GM12878 (cell line): ENCODE measurements around the gene MLPH. TPM values are rescaled to one million over a fixed set of nuclear protein-coding genes. Genes with fewer than 3 reads are reported as not detected.

Experiments
- ATAC-seq: fragments of 200-7000 bp; cut with Tn5 transposase; 3 replicates; pipeline ENCODE4 v1.9.1; 2020; ENCODE audit warnings: mild to moderate bottlenecking, moderate library complexity
- BruUV-seq: library from RNA; stranded (reverse); fragments of 400-500 nt; replicated peaks from 2 replicates; lab custom pipeline; 2021; lab: Mats Ljungman, UMichigan
- CTCF ChIA-PET: fragments of 300-600 bp; sonication (Branson Sonifier 250); formaldehyde crosslinking; extraction: SDS; loops from one replicate; lab custom pipeline; 2021; ENCODE audit warnings: inconsistent platforms; lab: Yijun Ruan, JAX
- POLR2A ChIA-PET: fragments of 350-600 bp; formaldehyde crosslinking; extraction: SDS; loops from one replicate; lab custom pipeline; 2021; ENCODE audit warnings: inconsistent platforms; lab: Charles Lee
- RAD21 ChIA-PET: fragments of 300-600 bp; sonication (Branson Sonifier 250); formaldehyde crosslinking; loops from one replicate; lab custom pipeline; 2023; ENCODE audit warnings: antibody characterized with exemption; ENCODE audit not compliant: unreplicated experiment; lab: Charles Lee
- SMC1A ChIA-PET: fragments of 300-600 bp; sonication (Branson Sonifier 250); formaldehyde crosslinking; loops from one replicate; lab custom pipeline; 2023; ENCODE audit not compliant: unreplicated experiment, uncharacterized antibody; lab: Charles Lee
- DNase-seq: peaks from one replicate; pipeline ENCODE4 v3.0.0-alpha.2; 2011; ENCODE audit warnings: low read depth, low spot score
- FAIRE-seq: peaks from 3 replicates; lab custom pipeline; 2011; peaks lifted over from hg19 to GRCh38; lab: Jason Lieb, UNC
- H2AFZ ChIP-seq: 2 replicates; pipeline ENCODE4 v1.6.0; 2011; ENCODE audit warnings: low read depth, low read length, control low read depth; ENCODE audit not compliant: control insufficient read depth
- H3K27ac ChIP-seq: 2 replicates; pipeline ENCODE4 v1.5.1; 2011; ENCODE audit warnings: control low read depth; ENCODE audit not compliant: control insufficient read depth, insufficient read depth
- H3K27me3 ChIP-seq, 2 experiments: replicated peaks in 1 of 2; 2 replicates each; pipeline versions ENCODE4 v1.6.0 to v1.6.1; 2011; ENCODE audit warnings: low read length in 1 of 2; ENCODE audit not compliant: control insufficient read depth in 2 of 2, insufficient read depth in 2 of 2
- H3K36me3 ChIP-seq, 2 experiments: 2 replicates each; pipeline ENCODE4 v1.5.1; 2011; ENCODE audit warnings: low read length in 1 of 2; ENCODE audit not compliant: control insufficient read depth in 2 of 2, insufficient read depth in 2 of 2
- H3K4me1 ChIP-seq: 2 replicates; pipeline ENCODE4 v1.6.1; 2011; ENCODE audit warnings: mild to moderate bottlenecking, low read length, moderate library complexity, mixed read lengths; ENCODE audit not compliant: control insufficient read depth, insufficient read depth
- H3K4me2 ChIP-seq: 2 replicates; pipeline ENCODE4 v1.6.0; 2011; ENCODE audit warnings: control low read depth; ENCODE audit not compliant: control insufficient read depth, insufficient read depth
- H3K4me3 ChIP-seq: fragments of 200-600 bp; sonication (generic); 2 replicates; pipeline ENCODE4 v1.5.1; 2016
- H3K79me2 ChIP-seq: 2 replicates; pipeline ENCODE4 v1.6.0; 2011; ENCODE audit warnings: low read length; ENCODE audit not compliant: control insufficient read depth, insufficient read depth
- H3K9ac ChIP-seq: 2 replicates; pipeline ENCODE4 v1.8.0; 2011; ENCODE audit warnings: low read length, control low read depth, mixed read lengths; ENCODE audit not compliant: control insufficient read depth, insufficient read depth
- H3K9me3 ChIP-seq: replicated peaks from 3 replicates; pipeline ENCODE4 v1.5.1; 2011; ENCODE audit warnings: mild to moderate bottlenecking, low read length; ENCODE audit not compliant: control insufficient read depth, insufficient read depth
- H4K20me1 ChIP-seq: 2 replicates; pipeline ENCODE4 v1.6.0; 2011; ENCODE audit not compliant: control insufficient read depth, insufficient read depth
- BCL11A ChIP-seq: IDR thresholded peaks from 2 replicates; pipeline ENCODE4 v1.6.1; 2011; ENCODE audit warnings: low read depth, low read length
- CEBPB ChIP-seq, 2 experiments: fragments of 150-350 bp in 1 of 2; IDR thresholded peaks; 2 replicates each; pipeline ENCODE4 v1.6.1; 2012 to 2014; ENCODE audit warnings: low read depth in 2 of 2, low read length in 2 of 2, borderline replicate concordance in 1 of 2, inconsistent platforms in 1 of 2
- CUX1 ChIP-seq: IDR thresholded peaks from 2 replicates; pipeline ENCODE4 v1.6.1; 2012; ENCODE audit warnings: improper control_type of control experiment, low read depth, low read length; ENCODE audit not compliant: insufficient replicate concordance
- MEF2B ChIP-seq: fragments of 450-650 bp; IDR thresholded peaks from 2 replicates; pipeline ENCODE4 v1.6.1; 2018; ENCODE audit warnings: mild to moderate bottlenecking, moderate library complexity; ENCODE audit not compliant: partially characterized antibody, poor library complexity, severe bottlenecking
- MTA3 ChIP-seq: IDR thresholded peaks from 2 replicates; pipeline ENCODE4 v1.6.1; 2012; ENCODE audit warnings: low read length, inconsistent platforms, borderline replicate concordance
- MYB ChIP-seq: fragments of 150-350 bp; IDR thresholded peaks from 2 replicates; pipeline ENCODE4 v1.6.1; 2014; ENCODE audit warnings: mild to moderate bottlenecking, low read depth, low read length, borderline replicate concordance
- NFYA ChIP-seq: IDR thresholded peaks from 2 replicates; pipeline ENCODE4 v1.6.1; 2011; ENCODE audit warnings: low read depth, mild to moderate bottlenecking, low read length, improper control_type of control experiment, borderline replicate concordance
- NR2F1 ChIP-seq: fragments of 450-650 bp; conservative IDR thresholded peaks from 2 replicates; pipeline ENCODE4 v1.6.1; 2017; ENCODE audit warnings: mild to moderate bottlenecking
- SIX5 ChIP-seq: IDR thresholded peaks from 2 replicates; pipeline ENCODE4 v1.6.1; 2011; ENCODE audit warnings: mild to moderate bottlenecking, low read depth, low read length, moderate library complexity; ENCODE audit not compliant: severe bottlenecking
- SP1 ChIP-seq: IDR thresholded peaks from one replicate; pipeline ENCODE4 v1.6.1; 2011; ENCODE audit warnings: low read depth, low read length
- USF1 ChIP-seq: IDR thresholded peaks from 2 replicates; pipeline ENCODE4 v1.6.1; 2011; ENCODE audit warnings: borderline replicate concordance, low read depth, mild to moderate bottlenecking, moderate library complexity, mixed read lengths, low read length; ENCODE audit not compliant: insufficient read depth; ENCODE audit errors: extremely low read length
- WGBS: methylation state at CpG from one replicate; pipeline ENCODE4 v1.1.6; 2016; ENCODE audit warnings: low lambda C conversion rate; ENCODE audit not compliant: insufficient replicate concordance, insufficient coverage; ENCODE audit errors: missing lambda C conversion rate; 5-methylcytosine and 5-hydroxymethylcytosine counted together
- in situ Hi-C: fragments of 300-500 bp; cut with MboI; formaldehyde crosslinking; loops from 9 replicates; pipeline ENCODE4 v1.14.3; 2018; ENCODE audit warnings: mixed read lengths
- intact Hi-C: fragments of 100-400 bp; cut with micrococcal nuclease; formaldehyde crosslinking; loops from one replicate; pipeline ENCODE4 v1.14.2; 2022; ENCODE audit not compliant: unreplicated experiment
- polyA plus RNA-seq, 11 experiments: library from polyadenylated mRNA; depleted of rRNA in 4 of 11; unstranded in 6 of 11; stranded (reverse) in 5 of 11; fragments of >200 nt; fragmentation: Nextera tagmentation in 4 of 11; fragmentation: Illumina TruSeq in 1 of 11; extraction: Ambion mirVana in 4 of 11; extraction: Trizol in 1 of 11; gene quantifications; 1 replicate in 1 of 11; 2 replicates in 10 of 11; pipeline versions ENCODE4 v1.2.1 to v1.2.3, GENCODE V29; 2011 to 2016; ENCODE audit warnings: inconsistent platforms in 2 of 11, missing spikeins in 2 of 11, low read depth in 1 of 11
- total RNA-seq, 4 experiments: library from RNA; depleted of rRNA in 3 of 4; stranded (reverse); fragments of >200 nt in 3 of 4; fragmentation: Illumina TruSeq in 1 of 4; extraction: Trizol in 1 of 4; gene quantifications; 2 replicates each; pipeline versions ENCODE4 v1.2.1 to v1.2.3, GENCODE V29; 2013 to 2021
- TF ChIP-seq, protein P1 (sequence below): fragments of 450-650 bp; IDR thresholded peaks from 2 replicates; pipeline ENCODE4 v1.6.1; 2017; ENCODE audit warnings: borderline replicate concordance
- TF ChIP-seq, protein P2 (sequence below): fragments of 450-650 bp; IDR thresholded peaks from 2 replicates; pipeline ENCODE4 v1.6.1; 2017; ENCODE audit warnings: low read depth, mild to moderate bottlenecking, moderate library complexity

MLPH gene
- total and polyA plus RNA-seq, 10 of the 15 experiments (the other 5 are each of a cell fraction or from before 2014, with no cell fraction given), result 0.16 to 0.85 TPM; not detected in 8

- no peak for TF ChIP-seq CUX1
- no peak for TF ChIP-seq MEF2B
- TF ChIP-seq, protein P1, sequence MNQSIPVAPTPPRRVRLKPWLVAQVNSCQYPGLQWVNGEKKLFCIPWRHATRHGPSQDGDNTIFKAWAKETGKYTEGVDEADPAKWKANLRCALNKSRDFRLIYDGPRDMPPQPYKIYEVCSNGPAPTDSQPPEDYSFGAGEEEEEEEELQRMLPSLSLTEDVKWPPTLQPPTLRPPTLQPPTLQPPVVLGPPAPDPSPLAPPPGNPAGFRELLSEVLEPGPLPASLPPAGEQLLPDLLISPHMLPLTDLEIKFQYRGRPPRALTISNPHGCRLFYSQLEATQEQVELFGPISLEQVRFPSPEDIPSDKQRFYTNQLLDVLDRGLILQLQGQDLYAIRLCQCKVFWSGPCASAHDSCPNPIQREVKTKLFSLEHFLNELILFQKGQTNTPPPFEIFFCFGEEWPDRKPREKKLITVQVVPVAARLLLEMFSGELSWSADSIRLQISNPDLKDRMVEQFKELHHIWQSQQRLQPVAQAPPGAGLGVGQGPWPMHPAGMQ, result no peak
- TF ChIP-seq, all 136 proteins: peak for 0
Measured at GRCh38 chr2:237441605-237442274, 45.3 kb upstream of the MLPH start (continued).

- Histone ChIP-seq H3K4me3 (no peak overlapping the region), H3K4me2 (no peak overlapping the region), H2AFZ (no peak overlapping the region), H4K20me1 (no peaks in the 10 kb centered on the region), H3K36me3 (no peaks in the 10 kb centered on the region), H3K9me3 (no peaks in the 10 kb centered on the region), H3K4me1 (peaks cover 17% of the 10 kb centered on the region), H3K9ac (no peak overlapping the region), H3K27me3 (no peaks in the 10 kb centered on the region), H3K79me2 (no peaks in the 10 kb centered on the region), H3K27ac (no peak overlapping the region)
- in situ Hi-C loops, result no loop called here
- RAD21 ChIA-PET, result no interaction called here
- SMC1A ChIA-PET, result no interaction called here
- POLR2A ChIA-PET, result interaction anchor here (0.7 kb wide), 1 partner anchor 1640 kb away, joined by 3 read pairs; no protein-coding TSS in a partner anchor
- FAIRE-seq, result no peak
- CTCF ChIA-PET, result no interaction called here
- intact Hi-C loops, result no loop called here
- no peak for DNase-seq
- no TSS peak for BruUV-seq
- no peak for ATAC-seq
- WGBS, result 63% methylated on average over 2 of the region's 2 CpGs
- TF ChIP-seq, protein P2, sequence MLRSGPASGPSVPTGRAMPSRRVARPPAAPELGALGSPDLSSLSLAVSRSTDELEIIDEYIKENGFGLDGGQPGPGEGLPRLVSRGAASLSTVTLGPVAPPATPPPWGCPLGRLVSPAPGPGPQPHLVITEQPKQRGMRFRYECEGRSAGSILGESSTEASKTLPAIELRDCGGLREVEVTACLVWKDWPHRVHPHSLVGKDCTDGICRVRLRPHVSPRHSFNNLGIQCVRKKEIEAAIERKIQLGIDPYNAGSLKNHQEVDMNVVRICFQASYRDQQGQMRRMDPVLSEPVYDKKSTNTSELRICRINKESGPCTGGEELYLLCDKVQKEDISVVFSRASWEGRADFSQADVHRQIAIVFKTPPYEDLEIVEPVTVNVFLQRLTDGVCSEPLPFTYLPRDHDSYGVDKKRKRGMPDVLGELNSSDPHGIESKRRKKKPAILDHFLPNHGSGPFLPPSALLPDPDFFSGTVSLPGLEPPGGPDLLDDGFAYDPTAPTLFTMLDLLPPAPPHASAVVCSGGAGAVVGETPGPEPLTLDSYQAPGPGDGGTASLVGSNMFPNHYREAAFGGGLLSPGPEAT, result no peak
- TF ChIP-seq BCL11A (no peak), NFYA (no peak), MYB (no peak), SIX5 (no peak), CEBPB (IDR thresholded peaks at IDR 0.05; ENCODE audit: borderline replicate concordance in 1 of 2, low read depth in 2 of 2, low read length in 2 of 2) (no peak), USF1 (no peak), NR2F1 (no peak), MTA3 (no peak), SP1 (no peak)
Measured at GRCh38 chr2:237444071-237444470, 43.0 kb upstream of the MLPH start.
